ENCODE data around the gene SCO2.

The SCO2 gene

DNA sequence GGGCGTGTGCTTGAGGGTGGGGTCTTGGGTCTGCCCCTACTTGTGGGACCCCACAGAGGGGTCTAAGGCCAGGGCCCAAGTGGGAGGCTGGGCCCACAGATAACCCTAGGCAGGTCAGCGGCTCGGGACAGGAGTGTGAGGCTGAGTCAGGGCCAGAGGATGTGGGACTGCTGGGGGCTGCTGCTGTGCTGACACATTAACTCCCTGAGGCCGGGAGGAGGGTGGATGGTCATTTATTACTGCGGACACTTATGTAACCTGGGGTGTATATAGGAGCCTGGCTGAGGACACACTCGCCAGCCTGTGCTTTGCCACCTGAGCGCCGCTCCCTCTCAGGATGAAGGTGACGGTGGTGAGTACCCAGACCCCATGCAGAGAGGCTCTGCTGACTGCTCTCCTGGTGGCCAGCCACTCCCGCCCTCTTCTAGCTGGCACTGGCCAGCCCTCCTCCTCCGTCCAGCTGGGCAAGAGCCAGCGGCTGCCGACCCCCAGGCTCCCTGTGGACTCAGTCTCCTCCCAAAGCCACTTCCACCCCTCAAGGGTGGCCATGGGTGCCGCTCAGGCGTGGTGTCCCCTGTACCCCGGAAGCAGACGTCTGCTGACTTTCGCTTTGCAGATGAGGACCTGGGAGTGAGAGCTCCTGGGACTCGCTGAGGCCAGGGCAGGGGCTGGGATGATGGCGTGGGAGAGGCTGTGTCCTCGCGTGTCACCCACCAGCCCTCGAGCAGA, 38.7 kb downstream of the SCO2 start, which contains the start of gene MIOX:
Gene MIOX (plus strand): TSS at position 299 of the 729 bp plus-strand sequence. CDS start 39 bp downstream, at position 338.
- Histone ChIP-seq H3K27me3 (ENCODE audit: insufficient read depth, low read length) (no peaks in the 10 kb centered on the region), H3K36me3 (ENCODE audit: insufficient read depth, low read length) (no peaks in the 10 kb centered on the region), H3K4me2 (ENCODE audit: low read length) (peak within 1 kb of the TSS; percentile 49), H3K9ac (ENCODE audit: low read length) (peak within 1 kb of the TSS; percentile 25; the same call in 1 of the 2 replicates), H3K27ac (ENCODE audit: low read depth, low read length, poor library complexity, severe bottlenecking) (no peak within 1 kb of the TSS), H3K9me3 (ENCODE audit: low read length) (no peaks in the 10 kb centered on the region), H3K4me1 (ENCODE audit: insufficient read depth, low read length, severe bottlenecking) (peaks cover 34% of the 10 kb centered on the region), H3K9me2 (ENCODE audit: low read depth, low read length) (no peaks in the 10 kb centered on the region), H4K20me1 (ENCODE audit: insufficient read depth, low read length) (no peaks in the 10 kb centered on the region), H3F3A (ENCODE audit: insufficient read depth, low read length) (no peaks in the 10 kb centered on the region), H2AFZ (ENCODE audit: low read length) (no peak within 1 kb of the TSS; the same call in 1 of the 2 replicates), H3K79me2 (ENCODE audit: insufficient read depth, low read length) (no peaks in the 10 kb centered on the region), H3K4me3 (ENCODE audit: low read depth, low read length, poor library complexity, severe bottlenecking) (peak within 1 kb of the TSS; percentile 19)
- TF ChIP-seq EZH2 (IDR thresholded peaks at IDR 0.05; ENCODE audit: borderline replicate concordance, low read length), result no peak
- TF ChIP-seq, protein P1, sequence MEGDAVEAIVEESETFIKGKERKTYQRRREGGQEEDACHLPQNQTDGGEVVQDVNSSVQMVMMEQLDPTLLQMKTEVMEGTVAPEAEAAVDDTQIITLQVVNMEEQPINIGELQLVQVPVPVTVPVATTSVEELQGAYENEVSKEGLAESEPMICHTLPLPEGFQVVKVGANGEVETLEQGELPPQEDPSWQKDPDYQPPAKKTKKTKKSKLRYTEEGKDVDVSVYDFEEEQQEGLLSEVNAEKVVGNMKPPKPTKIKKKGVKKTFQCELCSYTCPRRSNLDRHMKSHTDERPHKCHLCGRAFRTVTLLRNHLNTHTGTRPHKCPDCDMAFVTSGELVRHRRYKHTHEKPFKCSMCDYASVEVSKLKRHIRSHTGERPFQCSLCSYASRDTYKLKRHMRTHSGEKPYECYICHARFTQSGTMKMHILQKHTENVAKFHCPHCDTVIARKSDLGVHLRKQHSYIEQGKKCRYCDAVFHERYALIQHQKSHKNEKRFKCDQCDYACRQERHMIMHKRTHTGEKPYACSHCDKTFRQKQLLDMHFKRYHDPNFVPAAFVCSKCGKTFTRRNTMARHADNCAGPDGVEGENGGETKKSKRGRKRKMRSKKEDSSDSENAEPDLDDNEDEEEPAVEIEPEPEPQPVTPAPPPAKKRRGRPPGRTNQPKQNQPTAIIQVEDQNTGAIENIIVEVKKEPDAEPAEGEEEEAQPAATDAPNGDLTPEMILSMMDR (IDR thresholded peaks at IDR 0.05; ENCODE audit: low read length), result no peak

DNA sequence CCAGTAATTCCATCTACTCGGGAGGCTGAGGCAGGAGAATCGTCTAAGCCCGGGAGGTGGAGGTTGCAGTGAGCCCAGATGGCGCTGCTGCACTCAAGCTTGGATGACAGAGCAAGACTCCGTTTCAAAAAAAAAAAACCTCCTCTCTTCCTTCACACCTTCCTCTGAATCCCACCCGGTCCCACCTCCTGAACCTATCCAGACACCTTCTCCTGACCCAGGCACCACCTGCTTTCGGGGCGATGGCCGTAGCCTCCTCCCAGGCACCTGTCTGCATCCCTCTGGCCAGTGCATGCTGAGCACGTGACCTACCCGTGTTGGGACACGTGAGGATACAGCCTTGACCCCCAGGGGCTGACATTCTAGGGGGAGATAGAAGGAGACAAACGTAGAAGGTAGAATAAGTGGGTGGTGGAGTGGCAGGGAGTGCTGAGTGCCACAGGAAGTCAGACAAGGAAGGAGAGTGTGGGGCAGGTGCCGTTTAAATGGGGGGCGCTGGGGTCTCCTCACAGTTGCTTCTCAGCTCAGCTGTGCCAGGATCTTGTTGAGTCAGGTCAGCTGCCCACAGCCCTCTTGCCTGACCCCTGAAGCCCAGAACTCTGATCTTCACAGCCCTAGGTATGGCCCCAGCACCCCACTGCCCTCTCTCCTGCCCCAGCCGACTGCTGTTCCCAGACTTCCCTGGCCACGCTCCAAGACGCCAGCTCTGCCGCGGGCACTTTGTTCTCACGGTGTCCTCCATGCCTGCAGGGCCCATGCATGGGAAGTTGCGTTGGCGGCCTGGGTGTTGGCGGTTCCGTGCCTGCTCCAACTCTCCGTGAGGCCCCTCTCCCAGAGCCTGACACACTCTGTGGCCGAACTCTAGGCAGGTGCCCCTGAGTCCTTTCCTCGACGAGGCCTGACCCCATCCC, 39.9 kb downstream of the SCO2 start:
- TF ChIP-seq, protein P1 (IDR thresholded peaks at IDR 0.05; ENCODE audit: low read length), result no peak
- no peak for TF ChIP-seq EZH2 (IDR thresholded peaks at IDR 0.05; ENCODE audit: borderline replicate concordance, low read length)
- Histone ChIP-seq H3K9me2 (ENCODE audit: low read depth, low read length) (no peaks in the 10 kb centered on the region), H2AFZ (ENCODE audit: low read length) (no peak overlapping the region), H3F3A (ENCODE audit: insufficient read depth, low read length) (no peaks in the 10 kb centered on the region), H3K27me3 (ENCODE audit: insufficient read depth, low read length) (peaks cover 4% of the 10 kb centered on the region; the same call in 1 of the 2 replicates), H4K20me1 (ENCODE audit: insufficient read depth, low read length) (no peaks in the 10 kb centered on the region), H3K36me3 (ENCODE audit: insufficient read depth, low read length) (no peaks in the 10 kb centered on the region), H3K4me3 (ENCODE audit: low read depth, low read length, poor library complexity, severe bottlenecking) (no peak overlapping the region), H3K4me1 (ENCODE audit: insufficient read depth, low read length, severe bottlenecking) (peaks cover 28% of the 10 kb centered on the region), H3K4me2 (ENCODE audit: low read length) (no peak overlapping the region), H3K9ac (ENCODE audit: low read length) (no peak overlapping the region), H3K9me3 (ENCODE audit: low read length) (no peaks in the 10 kb centered on the region), H3K27ac (ENCODE audit: low read depth, low read length, poor library complexity, severe bottlenecking) (no peak overlapping the region), H3K79me2 (ENCODE audit: insufficient read depth, low read length) (no peaks in the 10 kb centered on the region)

DNA sequence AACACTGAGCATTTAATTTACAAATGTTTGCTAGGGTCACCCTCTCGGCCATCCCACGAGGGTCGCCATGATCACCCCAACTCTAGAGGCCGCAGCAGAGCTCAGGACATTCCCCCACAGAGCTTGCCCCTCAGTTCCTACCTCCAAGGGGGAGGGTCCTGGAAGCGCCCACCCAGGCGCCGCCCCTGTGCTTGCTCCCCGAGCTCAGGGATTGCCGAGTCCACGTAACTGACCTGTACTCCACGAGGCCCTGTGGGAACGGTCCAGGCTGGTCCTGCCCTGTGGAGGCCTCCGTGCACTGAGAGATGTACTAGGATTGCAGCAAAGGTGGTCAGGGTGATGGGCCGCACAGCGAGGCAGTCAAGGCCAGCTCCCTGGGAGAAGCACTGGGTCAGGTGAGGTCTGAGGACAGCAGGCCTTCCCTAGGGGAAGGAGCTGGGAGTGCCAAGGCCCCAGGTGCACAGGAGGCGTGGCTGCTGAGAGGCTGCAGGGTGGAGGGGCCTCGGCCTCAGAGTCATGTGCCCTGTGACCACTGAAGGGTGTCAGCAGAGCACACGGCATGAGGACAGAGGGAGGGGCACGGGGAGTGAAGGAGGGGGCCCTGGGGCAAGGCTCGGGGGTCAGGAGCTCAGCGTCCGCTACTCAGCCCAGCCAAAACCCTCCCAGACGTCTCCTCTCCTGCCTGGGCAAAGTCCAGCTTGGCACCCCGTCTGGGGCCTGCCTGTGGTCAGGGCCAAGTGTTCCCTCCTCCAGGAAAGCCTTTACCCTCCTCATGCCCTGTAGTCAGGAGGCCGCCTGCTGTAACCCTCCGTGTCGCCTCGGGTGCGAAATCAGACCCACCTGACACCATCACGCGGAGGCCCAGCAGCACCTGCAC, 41.2 kb downstream of the SCO2 start:
- no peak overlapping the region for H3K9ac ChIP-seq (ENCODE audit: low read length)
- no peaks in the 10 kb centered on the region for H3F3A ChIP-seq (ENCODE audit: insufficient read depth, low read length)
- H2AFZ ChIP-seq (ENCODE audit: low read length), result no peak overlapping the region
- no peaks in the 10 kb centered on the region for H3K9me3 ChIP-seq (ENCODE audit: low read length)
- TF ChIP-seq, protein P1 (IDR thresholded peaks at IDR 0.05; ENCODE audit: low read length), result no peak
- TF ChIP-seq EZH2 (IDR thresholded peaks at IDR 0.05; ENCODE audit: borderline replicate concordance, low read length), result no peak
- H3K36me3 ChIP-seq (ENCODE audit: insufficient read depth, low read length), result no peaks in the 10 kb centered on the region
- H3K27ac ChIP-seq (ENCODE audit: low read depth, low read length, poor library complexity, severe bottlenecking), result no peak overlapping the region
- no peak overlapping the region for H3K4me2 ChIP-seq (ENCODE audit: low read length)
- H3K79me2 ChIP-seq (ENCODE audit: insufficient read depth, low read length), result no peaks in the 10 kb centered on the region
- no peaks in the 10 kb centered on the region for H4K20me1 ChIP-seq (ENCODE audit: insufficient read depth, low read length)
- H3K9me2 ChIP-seq (ENCODE audit: low read depth, low read length), result no peaks in the 10 kb centered on the region
- H3K27me3 ChIP-seq (ENCODE audit: insufficient read depth, low read length), result peaks cover 4% of the 10 kb centered on the region; the same call in 1 of the 2 replicates
- H3K4me3 ChIP-seq (ENCODE audit: low read depth, low read length, poor library complexity, severe bottlenecking), result no peak overlapping the region
- peaks cover 28% of the 10 kb centered on the region for H3K4me1 ChIP-seq (ENCODE audit: insufficient read depth, low read length, severe bottlenecking)

Data from OCI-LY1 (cell line).